HG02798 (cell line): Measurements from ENCODE around the gene MAP2K6.

Source experiments
- ATAC-seq: cut with Tn5 transposase; IDR thresholded peaks from one replicate; pipeline ENCODE4 v1.9.1; 2021; ENCODE audit warnings: mild to moderate bottlenecking; ENCODE audit not compliant: unreplicated experiment, poor library complexity

MAP2K6 gene

GRCh38 chr17:69424287-69425041 is 10.0 kb downstream of the MAP2K6 start:
- ATAC-seq = no peak

- no peak for ATAC-seq
Measured at GRCh38 chr17:69425978-69426377, 11.5 kb downstream of the MAP2K6 start.

GRCh38 chr17:69427486-69428197 is 13.1 kb downstream of the MAP2K6 start:
- ATAC-seq = no peak

GRCh38 chr17:69428252-69428980 is 13.9 kb downstream of the MAP2K6 start:
- ATAC-seq = no peak

GRCh38 chr17:69430488-69430887 is 16.0 kb downstream of the MAP2K6 start:
- no peak for ATAC-seq

GRCh38 chr17:69431835-69432234 is 17.3 kb downstream of the MAP2K6 start:
- ATAC-seq = no peak

GRCh38 chr17:69433093-69433492 is 18.6 kb downstream of the MAP2K6 start:
- ATAC-seq = no peak

- ATAC-seq = no peak
Measured at GRCh38 chr17:69434164-69434579, 19.7 kb downstream of the MAP2K6 start.

GRCh38 chr17:69435971-69436696 is 21.6 kb downstream of the MAP2K6 start:
- no peak for ATAC-seq

GRCh38 chr17:69437475-69437874 is 23.0 kb downstream of the MAP2K6 start:
- ATAC-seq = no peak

GRCh38 chr17:69438776-69439175 is 24.3 kb downstream of the MAP2K6 start:
- ATAC-seq = no peak

GRCh38 chr17:69441179-69441578 is 26.7 kb downstream of the MAP2K6 start:
- no peak for ATAC-seq

- ATAC-seq = no peak
Measured at GRCh38 chr17:69443138-69443537, 28.6 kb downstream of the MAP2K6 start.

- ATAC-seq = no peak
Measured at GRCh38 chr17:69444023-69444422, 29.5 kb downstream of the MAP2K6 start.

GRCh38 chr17:69445132-69445531 is 30.6 kb downstream of the MAP2K6 start:
- ATAC-seq = no peak

- ATAC-seq = no peak
Measured at GRCh38 chr17:69447726-69448125, 33.2 kb downstream of the MAP2K6 start.

- ATAC-seq = no peak
Measured at GRCh38 chr17:69448431-69449102, 34.1 kb downstream of the MAP2K6 start.

- ATAC-seq = no peak
Measured at GRCh38 chr17:69450131-69450530, 35.6 kb downstream of the MAP2K6 start.

GRCh38 chr17:69450918-69451317 is 36.4 kb downstream of the MAP2K6 start:
- peak; percentile 4 for ATAC-seq
